T-helper 1 cell (primary cell): Measurements from ENCODE around the gene THSD4.
"Not testable (repeated sequence)": the region's sequence is repeated elsewhere in the genome, so short reads cannot be mapped to it uniquely, and the experiment has no call there.

Source experiments
- DNase-seq, 5 donors: peaks; one replicate each; pipeline ENCODE4 v3.0.0-alpha.2; 2012 to 2020

The THSD4 gene

GRCh38 chr15:71295603-71296314 lies 180.5 kb downstream of the THSD4 start:
- no peak for DNase-seq

- no peak for DNase-seq
Observed at GRCh38 chr15:71296315-71296679, 181.0 kb downstream of the THSD4 start.

- no peak for DNase-seq
Observed at GRCh38 chr15:71301958-71302621, 186.8 kb downstream of the THSD4 start.

- DNase-seq, result no peak
Observed at GRCh38 chr15:71302861-71303410, 187.7 kb downstream of the THSD4 start.

- no peak for DNase-seq
Observed at GRCh38 chr15:71303977-71304376, 188.7 kb downstream of the THSD4 start.

- DNase-seq, result no peak
Observed at GRCh38 chr15:71304681-71305080, 189.4 kb downstream of the THSD4 start.

- DNase-seq, result no peak
Observed at GRCh38 chr15:71306538-71306937, 191.3 kb downstream of the THSD4 start.

- no peak for DNase-seq
Observed at GRCh38 chr15:71312194-71312708, 197.0 kb downstream of the THSD4 start.

DNA sequence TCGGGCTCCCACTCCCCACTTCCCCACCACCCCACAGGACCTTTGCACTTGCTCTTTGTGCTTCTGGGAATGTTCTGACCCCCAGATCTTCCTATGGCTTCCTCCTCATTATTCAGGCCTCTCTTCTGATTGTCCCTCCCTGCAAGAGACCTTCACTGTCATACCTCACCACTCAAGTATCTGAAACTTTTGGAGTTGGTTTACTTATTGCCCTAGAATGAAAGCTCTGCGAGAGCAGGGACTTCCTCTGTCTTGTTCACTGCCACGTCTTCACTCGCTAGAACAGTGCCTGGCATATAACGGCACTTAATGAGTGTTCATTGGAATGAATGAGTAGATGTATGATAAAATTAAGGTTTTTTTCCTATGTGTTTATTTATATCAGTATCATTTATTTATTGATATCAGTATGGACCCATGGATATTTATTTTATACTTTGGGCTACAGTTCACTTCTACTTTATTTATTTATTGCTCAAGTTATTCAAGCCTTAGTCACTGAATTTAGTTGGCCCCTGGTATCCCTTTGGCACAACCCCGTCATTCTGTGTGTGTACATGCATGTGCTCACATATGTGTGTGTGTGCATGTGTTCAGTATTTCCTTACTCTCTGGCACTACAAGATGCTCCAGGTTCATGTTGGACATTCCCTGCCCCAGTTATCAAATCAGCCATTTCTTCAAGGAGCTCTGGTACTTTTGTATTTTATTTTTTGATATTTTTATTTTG lies 197.6 kb downstream of the THSD4 start:
- no peak for DNase-seq

DNA sequence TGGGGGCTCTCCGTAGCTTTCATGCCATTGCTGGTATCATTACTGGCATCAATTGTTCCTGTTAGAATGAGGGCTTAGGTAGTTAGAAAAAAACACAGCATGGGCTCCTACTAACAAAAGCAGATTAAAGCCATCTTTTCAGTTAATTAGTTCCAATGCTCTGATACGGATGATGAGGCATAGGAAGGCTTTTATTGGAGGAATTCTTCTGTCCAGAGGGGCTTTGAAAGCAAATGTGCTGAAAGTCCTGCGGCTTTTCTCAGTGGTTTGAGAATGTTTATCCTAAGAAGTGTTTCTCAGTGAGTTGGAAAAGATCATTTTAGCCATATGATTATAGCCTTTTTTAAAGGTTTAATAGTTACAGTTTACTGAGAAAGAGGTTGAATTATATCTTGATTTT lies 198.5 kb downstream of the THSD4 start:
- DNase-seq, result no peak

DNA sequence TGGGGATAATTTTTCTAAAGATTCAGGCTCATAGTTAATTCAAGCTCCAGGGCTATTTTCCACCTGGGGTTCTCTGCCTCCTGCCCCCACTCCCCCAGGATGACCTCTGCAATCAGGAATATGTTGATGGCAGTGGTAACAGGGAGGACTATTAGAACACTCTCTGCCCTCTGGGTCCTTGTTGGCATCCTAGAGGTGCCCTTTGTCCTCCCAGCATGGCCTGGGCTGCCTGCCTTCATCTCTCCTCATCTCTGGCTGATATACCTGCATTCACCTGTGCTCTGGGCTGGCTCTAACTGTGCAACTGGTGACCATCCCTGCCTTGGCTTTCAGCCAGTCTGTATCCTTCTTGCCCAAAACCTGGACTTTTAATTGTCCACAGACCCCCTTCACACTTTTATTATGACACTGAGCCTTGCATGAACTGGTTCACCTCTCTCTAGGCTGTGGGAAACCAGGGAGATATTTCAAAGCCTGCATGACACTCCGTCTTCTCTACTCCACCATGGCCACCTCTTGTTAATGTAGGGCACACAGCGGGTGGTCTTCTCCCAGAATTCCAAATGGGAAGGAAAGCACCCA lies 199.8 kb downstream of the THSD4 start:
- no peak for DNase-seq

DNA sequence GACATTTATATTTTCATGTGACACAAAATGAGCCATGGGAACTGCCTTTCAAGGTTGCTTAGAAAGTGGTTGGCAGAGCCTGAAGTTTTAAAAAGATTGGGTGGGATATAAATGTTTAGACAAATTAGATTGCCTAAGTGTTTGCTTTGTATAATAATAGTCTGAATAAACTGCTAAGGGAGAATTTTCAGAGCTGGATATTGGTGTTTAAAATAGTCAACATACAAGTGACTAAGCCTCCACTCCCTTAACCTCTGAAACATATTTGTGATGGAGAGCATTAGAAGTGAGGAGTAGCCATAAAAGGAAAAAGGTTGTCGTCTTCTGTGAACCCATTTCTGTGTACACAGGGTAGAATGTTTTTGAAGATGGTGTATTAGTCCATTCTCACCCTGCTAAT lies 201.6 kb downstream of the THSD4 start:
- no peak for DNase-seq

- DNase-seq, result not testable (repeated sequence)
Observed at GRCh38 chr15:71319424-71319823, 204.2 kb downstream of the THSD4 start.

- no peak for DNase-seq
Observed at GRCh38 chr15:71319935-71320334, 204.7 kb downstream of the THSD4 start.

GRCh38 chr15:71323082-71323481 lies 207.8 kb downstream of the THSD4 start:
- DNase-seq, result no peak

DNA sequence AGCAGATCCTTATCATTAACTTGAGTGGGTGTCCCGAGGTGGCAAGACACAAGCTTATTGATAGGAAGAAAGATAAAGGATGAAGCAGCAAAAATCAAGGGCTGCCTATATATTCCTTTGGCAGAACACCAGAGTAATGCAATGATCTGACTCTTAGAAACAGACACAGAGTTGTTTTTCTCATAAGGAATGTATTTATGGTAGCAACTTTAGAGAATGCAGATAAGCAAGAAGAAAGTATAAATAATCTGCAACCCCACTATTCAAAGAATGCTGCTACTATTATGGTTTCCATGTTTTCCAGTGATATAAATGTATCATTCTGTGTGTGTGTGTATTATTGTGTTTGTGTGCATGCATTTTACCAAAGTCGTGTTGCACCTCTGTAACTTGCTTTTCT lies 208.3 kb downstream of the THSD4 start:
- no peak for DNase-seq

- no peak for DNase-seq
Observed at GRCh38 chr15:71325481-71325880, 210.2 kb downstream of the THSD4 start.

- DNase-seq, result no peak
Observed at GRCh38 chr15:71328453-71328852, 213.2 kb downstream of the THSD4 start.

DNA sequence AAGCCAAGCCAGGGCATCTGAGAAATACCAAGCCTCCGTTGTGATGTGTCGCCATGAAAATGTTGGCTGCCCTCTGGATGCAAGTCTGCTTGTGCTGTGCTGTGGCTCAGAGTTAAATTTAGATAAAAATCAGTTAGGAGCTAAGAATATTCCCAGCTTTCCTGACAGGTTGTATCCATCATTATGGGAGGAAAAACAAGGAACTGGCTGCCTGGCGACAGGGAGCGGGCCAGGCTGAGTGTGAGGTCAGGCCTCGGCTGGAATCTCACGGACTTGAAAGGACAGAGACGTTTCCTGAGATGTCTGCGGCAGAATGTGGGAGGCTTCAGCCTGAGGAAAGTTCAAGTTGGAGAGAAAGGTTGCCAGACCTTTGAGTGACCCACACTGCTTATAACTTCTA lies 213.8 kb downstream of the THSD4 start:
- no peak for DNase-seq

DNA sequence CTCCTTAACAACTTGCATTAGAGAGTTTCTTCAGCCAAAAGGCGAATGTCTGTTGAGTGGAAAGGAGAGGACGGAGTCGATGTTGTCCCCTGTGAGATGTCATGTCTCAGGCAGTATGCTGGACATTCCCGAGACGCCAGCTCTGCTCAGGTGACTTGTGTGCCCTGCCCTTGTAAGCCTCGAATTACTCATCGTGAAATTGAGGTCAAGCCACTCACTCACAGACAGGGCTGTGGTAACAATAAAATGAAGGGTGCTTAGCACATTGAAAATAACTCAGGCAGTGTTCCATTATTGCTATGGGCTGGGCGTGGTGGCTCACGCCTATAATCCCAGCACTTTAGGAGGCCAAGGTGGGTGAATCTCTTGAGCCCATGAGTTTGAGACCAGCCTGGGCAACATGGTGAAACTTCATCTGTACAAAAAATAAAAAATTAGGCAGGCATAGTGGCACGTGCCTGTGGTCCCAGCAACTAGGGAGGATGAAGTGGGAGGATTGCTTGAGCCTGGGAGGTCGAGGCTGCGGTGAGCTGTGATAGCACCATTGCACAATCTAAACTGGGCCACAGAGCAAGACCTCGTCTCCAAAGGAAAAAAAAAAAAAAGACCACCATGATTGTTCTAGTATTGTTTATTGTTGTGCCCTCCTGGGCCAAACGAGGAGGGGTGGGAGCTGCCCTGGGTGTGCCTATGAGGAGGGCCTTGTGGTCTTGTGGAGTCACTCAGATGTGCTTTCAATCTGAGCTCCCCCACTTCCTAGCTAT lies 214.4 kb downstream of the THSD4 start:
- DNase-seq, result no peak

DNA sequence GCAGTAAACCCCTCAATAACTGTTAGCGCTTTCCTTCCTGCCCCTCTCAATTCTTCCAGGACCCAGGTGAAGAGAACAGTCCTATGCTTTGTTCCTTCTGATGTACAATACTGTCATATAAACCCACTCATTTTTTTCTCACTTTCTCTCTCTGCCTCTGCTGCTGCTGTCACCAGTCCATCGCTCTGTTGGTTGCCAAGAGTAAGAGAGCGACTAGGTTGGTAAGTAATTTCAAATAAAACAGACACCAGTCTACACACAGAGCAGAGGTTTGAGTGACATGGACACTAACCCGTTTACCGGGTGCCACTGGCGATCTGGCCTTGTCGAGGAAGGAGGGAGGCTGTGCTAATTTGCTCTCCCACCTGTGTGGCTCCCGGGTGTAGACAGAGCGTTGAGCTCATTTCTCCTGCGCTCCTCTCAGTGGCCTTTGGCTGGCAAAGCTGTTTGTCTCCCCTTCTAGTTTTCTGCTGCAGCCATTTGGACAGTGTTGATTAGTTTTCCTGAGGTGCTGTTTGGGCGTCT lies 215.4 kb downstream of the THSD4 start:
- no peak for DNase-seq

- DNase-seq, result no peak
Observed at GRCh38 chr15:71331173-71331572, 215.9 kb downstream of the THSD4 start.
